ENCODE measurements around the gene GOLPH3.
A peak's percentile ranks its signal among the peaks of the same experiment; 100 is the strongest.
"Not testable (repeated sequence)": the region's sequence is repeated elsewhere in the genome, so short reads cannot be mapped to it uniquely, and the experiment has no call there.

GOLPH3 gene

GRCh38 chr5:32174011-32174870 lies at the start of gene GOLPH3:
TSS of gene GOLPH3 (minus strand) at chr5:32174319. CDS start at chr5:32174034, 285 bp downstream.
- peak; percentile 91 to 95 for DNase-seq (ENCODE audit: low read depth in 2 of 2)

- no peak for DNase-seq (ENCODE audit: low read depth in 2 of 2)
These were observed 48.8 kb upstream of the GOLPH3 start for GRCh38 chr5:32222723-32223470.

- DNase-seq (ENCODE audit: low read depth in 2 of 2) = no peak
These were observed 43.8 kb upstream of the GOLPH3 start for GRCh38 chr5:32217886-32218396.

GRCh38 chr5:32214344-32214743 lies 40.2 kb upstream of the GOLPH3 start:
- not testable (repeated sequence) for DNase-seq (ENCODE audit: low read depth in 2 of 2)

GRCh38 chr5:32210151-32210550 lies 36.0 kb upstream of the GOLPH3 start:
- DNase-seq (ENCODE audit: low read depth in 2 of 2) = no peak

GRCh38 chr5:32208837-32209236 lies 34.7 kb upstream of the GOLPH3 start:
- DNase-seq (ENCODE audit: low read depth in 2 of 2) = not testable (repeated sequence)

- DNase-seq (ENCODE audit: low read depth in 2 of 2) = no peak
These were observed 33.2 kb upstream of the GOLPH3 start for GRCh38 chr5:32207355-32207634.

- DNase-seq (ENCODE audit: low read depth in 2 of 2) = no peak
These were observed 32.6 kb upstream of the GOLPH3 start for GRCh38 chr5:32206509-32207354.

- no peak for DNase-seq (ENCODE audit: low read depth in 2 of 2)
These were observed 31.9 kb upstream of the GOLPH3 start for GRCh38 chr5:32206053-32206452.

- DNase-seq (ENCODE audit: low read depth in 2 of 2) = no peak
These were observed 28.3 kb upstream of the GOLPH3 start for GRCh38 chr5:32202394-32202793.

- no peak for DNase-seq (ENCODE audit: low read depth in 2 of 2)
These were observed 27.1 kb upstream of the GOLPH3 start for GRCh38 chr5:32201122-32201753.

- no peak for DNase-seq (ENCODE audit: low read depth in 2 of 2)
These were observed 22.9 kb upstream of the GOLPH3 start for GRCh38 chr5:32197032-32197431.

- no peak for DNase-seq (ENCODE audit: low read depth in 2 of 2)
These were observed 21.1 kb upstream of the GOLPH3 start for GRCh38 chr5:32195265-32195664.

GRCh38 chr5:32193591-32193990 lies 19.5 kb upstream of the GOLPH3 start:
- no peak for DNase-seq (ENCODE audit: low read depth in 2 of 2)

GRCh38 chr5:32190095-32190494 lies 16.0 kb upstream of the GOLPH3 start:
- no peak for DNase-seq (ENCODE audit: low read depth in 2 of 2)

- no peak for DNase-seq (ENCODE audit: low read depth in 2 of 2)
These were observed 13.6 kb upstream of the GOLPH3 start for GRCh38 chr5:32187675-32188074.

GRCh38 chr5:32182463-32183063 lies 8.4 kb upstream of the GOLPH3 start:
- DNase-seq (ENCODE audit: low read depth in 2 of 2) = no peak

- peak; percentile 12 to 21 for DNase-seq (ENCODE audit: low read depth in 2 of 2)
These were observed 680 bp downstream of the GOLPH3 start for GRCh38 chr5:32173267-32174010.

- DNase-seq (ENCODE audit: low read depth in 2 of 2) = no peak
These were observed 1.2 kb downstream of the GOLPH3 start for GRCh38 chr5:32172923-32173266.

- DNase-seq (ENCODE audit: low read depth in 2 of 2) = peak in 1 of 2 donors; percentile 4
These were observed 1.8 kb downstream of the GOLPH3 start for GRCh38 chr5:32172186-32172911.
